ENCODE results near the gene KCNMA1. TPM values are rescaled to one million over a fixed set of nuclear protein-coding genes. Genes with fewer than 3 reads are reported as not detected.

The KCNMA1 gene
- total and polyA plus RNA-seq, 8 donors, result 0.92 to 155 (median 54.3) TPM

DNA sequence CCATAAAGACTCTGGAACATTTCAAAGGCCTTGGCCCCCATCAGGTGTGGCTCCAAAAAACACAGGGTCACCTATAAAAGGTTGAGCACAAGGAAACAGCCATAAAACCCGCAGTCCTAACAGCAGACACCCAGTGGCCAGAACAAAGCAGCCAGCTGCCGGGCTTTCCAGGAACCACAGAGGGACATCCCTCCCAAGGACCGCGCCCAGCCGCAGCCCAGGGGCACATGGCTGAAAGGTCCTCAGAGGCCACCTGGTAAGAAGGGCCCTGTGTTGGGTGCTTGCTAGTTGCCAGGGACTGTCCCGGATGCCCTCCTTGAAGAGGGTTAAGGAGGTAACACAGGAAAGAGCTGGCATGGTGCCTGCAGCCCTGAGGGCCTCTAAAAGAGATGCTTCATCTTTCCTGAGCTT, 32.7 kb downstream of the KCNMA1 start:
- H3K27ac ChIP-seq, result no peak overlapping the region
- H3K36me3 ChIP-seq, result no peaks in the 10 kb centered on the region
- no peak for DNase-seq
- 57 to 93% (median 76%) methylated on average over 6 of the region's 6 CpGs for WGBS, 5 donors
- TF ChIP-seq CTCF (IDR thresholded peaks at IDR 0.05), result no peak
- TF ChIP-seq POLR2AphosphoS5 (IDR thresholded peaks at IDR 0.05), result no peak
- no peak for TF ChIP-seq EP300 (IDR thresholded peaks at IDR 0.05)
- H3K4me1 ChIP-seq, result peaks cover 15 to 63% (median 33%) of the 10 kb centered on the region in 4 donors
- no peaks in the 10 kb centered on the region for H3K9me3 ChIP-seq
- no peak overlapping the region for H3K4me3 ChIP-seq
- no peaks in the 10 kb centered on the region for H3K27me3 ChIP-seq
- intact Hi-C loops (cut with DNase I; ENCODE audit: low total_unique reads), result no loop called here

GRCh38 chr10:77604063-77604462, 33.5 kb downstream of the KCNMA1 start:
- 27 to 68% (median 40%) methylated on average over 1 of the region's 1 CpG for WGBS, 5 donors
- H3K27ac ChIP-seq, result peak overlapping the region in 3 of 5 donors; percentile 7 to 28 (median 25)
- TF ChIP-seq POLR2A (IDR thresholded peaks at IDR 0.05), result no peak
- TF ChIP-seq POLR2AphosphoS5 (IDR thresholded peaks at IDR 0.05), result no peak
- no peak for TF ChIP-seq CTCF (IDR thresholded peaks at IDR 0.05)
- TF ChIP-seq EP300 (IDR thresholded peaks at IDR 0.05), result no peak
- no peaks in the 10 kb centered on the region for H3K27me3 ChIP-seq
- H3K9me3 ChIP-seq, result no peaks in the 10 kb centered on the region
- intact Hi-C loops (cut with DNase I; ENCODE audit: low total_unique reads), result no loop called here
- no peaks in the 10 kb centered on the region for H3K36me3 ChIP-seq
- H3K4me1 ChIP-seq, result peaks cover 15 to 58% (median 32%) of the 10 kb centered on the region in 4 donors
- H3K4me3 ChIP-seq, result no peak overlapping the region
- no peak for DNase-seq

- TF ChIP-seq CTCF (IDR thresholded peaks at IDR 0.05), result no peak
- no peak for TF ChIP-seq POLR2A (IDR thresholded peaks at IDR 0.05)
- no peak for TF ChIP-seq POLR2AphosphoS5 (IDR thresholded peaks at IDR 0.05)
- H3K27ac ChIP-seq, result peak overlapping the region in 3 of 5 donors; percentile 7 to 28 (median 25)
- peak; percentile 37 to 42 for DNase-seq
- intact Hi-C loops (cut with DNase I; ENCODE audit: low total_unique reads), result no loop called here
- 6 to 19% (median 12%) methylated on average over 2 of the region's 2 CpGs; no CpG with 5 or more reads in 1 of the 5 donors for WGBS, 5 donors
- H3K36me3 ChIP-seq, result no peaks in the 10 kb centered on the region
- H3K4me1 ChIP-seq, result peaks cover 15 to 63% (median 32%) of the 10 kb centered on the region in 4 donors
- H3K9me3 ChIP-seq, result no peaks in the 10 kb centered on the region
- no peaks in the 10 kb centered on the region for H3K27me3 ChIP-seq
- H3K4me3 ChIP-seq, result no peak overlapping the region
Observed at GRCh38 chr10:77603534-77603927, 34.1 kb downstream of the KCNMA1 start.

GRCh38 chr10:77602913-77603533, 34.6 kb downstream of the KCNMA1 start:
- H3K27ac ChIP-seq, result peak overlapping the region in 2 of 5 donors; percentile 7 to 28
- WGBS, 5 donors, result 20 to 41% (median 32%) methylated on average over 7 of the region's 7 CpGs

More at GRCh38 chr10:77602913-77603533, 34.6 kb downstream of the KCNMA1 start:
- H3K9me3 ChIP-seq, result no peaks in the 10 kb centered on the region
- peak in 1 of 2 donors; percentile 34 for DNase-seq
- H3K27me3 ChIP-seq, result no peaks in the 10 kb centered on the region
- H3K4me1 ChIP-seq, result peaks cover 15 to 66% (median 32%) of the 10 kb centered on the region in 4 donors
- no peak overlapping the region for H3K4me3 ChIP-seq
- TF ChIP-seq POLR2AphosphoS5 (IDR thresholded peaks at IDR 0.05), result no peak
- no peak for TF ChIP-seq EP300 (IDR thresholded peaks at IDR 0.05)
- no peak for TF ChIP-seq POLR2A (IDR thresholded peaks at IDR 0.05)
- TF ChIP-seq CTCF (IDR thresholded peaks at IDR 0.05), result no peak
- intact Hi-C loops (cut with DNase I; ENCODE audit: low total_unique reads), result no loop called here
- no peaks in the 10 kb centered on the region for H3K36me3 ChIP-seq
